Activated CD8-positive, alpha-beta memory T cell treated with anti-CD3 and anti-CD28 coated beads for 36 hours (primary cell): Measurements from ENCODE around the gene PHKA1. TPM values are rescaled to one million over a fixed set of nuclear protein-coding genes. Genes with fewer than 3 reads are reported as not detected.
"Not testable (repeated sequence)": the region's sequence is repeated elsewhere in the genome, so short reads cannot be mapped to it uniquely, and the experiment has no call there.

Experiments used
- CTCF ChIA-PET: fragments of 350-600 bp; sonication (Branson Sonifier 250); formaldehyde crosslinking; loops from one replicate; lab custom pipeline; 2021; ENCODE audit warnings: antibody characterized with exemption; lab: Charles Lee
- POLR2A ChIA-PET: fragments of 350-600 bp; sonication (Branson Sonifier 250); formaldehyde crosslinking; loops from one replicate; lab custom pipeline; 2021; ENCODE audit warnings: antibody characterized with exemption; lab: Charles Lee
- total RNA-seq, 2 experiments: library from RNA; stranded (reverse); gene quantifications; one replicate each; pipeline ENCODE4 v1.2.3, GENCODE V29; 2021

PHKA1 gene
- total RNA-seq, 2 experiments from 2014 or later = 6.1 to 6.6 TPM

GRCh38 chrX:72673951-72674350, 40.2 kb downstream of the PHKA1 start:
- POLR2A ChIA-PET, CTCF ChIA-PET: not testable (repeated sequence)

- CTCF ChIA-PET, POLR2A ChIA-PET: not testable (repeated sequence)
Observed at GRCh38 chrX:72669508-72669907, 44.6 kb downstream of the PHKA1 start.

GRCh38 chrX:72666451-72666850, 47.7 kb downstream of the PHKA1 start:
- ChIA-PET CTCF (no interaction called here), POLR2A (no interaction called here)

- CTCF ChIA-PET = no interaction called here
- POLR2A ChIA-PET = no interaction called here
Observed at GRCh38 chrX:72663737-72664136, 50.4 kb downstream of the PHKA1 start.

GRCh38 chrX:72662020-72662747, 51.9 kb downstream of the PHKA1 start:
- CTCF ChIA-PET = no interaction called here

GRCh38 chrX:72659723-72660122, 54.4 kb downstream of the PHKA1 start:
- ChIA-PET CTCF (no interaction called here), POLR2A (no interaction called here)

More at GRCh38 chrX:72662020-72662747, 51.9 kb downstream of the PHKA1 start:
- POLR2A ChIA-PET = no interaction called here

- ChIA-PET CTCF (no interaction called here), POLR2A (no interaction called here)
Observed at GRCh38 chrX:72652082-72652481, 62.0 kb downstream of the PHKA1 start.

GRCh38 chrX:72644946-72645345, 69.2 kb downstream of the PHKA1 start:
- CTCF ChIA-PET = no interaction called here
- POLR2A ChIA-PET = no interaction called here

- ChIA-PET POLR2A (no interaction called here), CTCF (no interaction called here)
Observed at GRCh38 chrX:72641611-72642010, 72.5 kb downstream of the PHKA1 start.

- ChIA-PET POLR2A (no interaction called here), CTCF (no interaction called here)
Observed at GRCh38 chrX:72635930-72636329, 78.2 kb downstream of the PHKA1 start.

- CTCF ChIA-PET = no interaction called here
Observed at GRCh38 chrX:72634331-72634730, 79.8 kb downstream of the PHKA1 start.

GRCh38 chrX:72630185-72630584, 83.9 kb downstream of the PHKA1 start:
- ChIA-PET POLR2A (no interaction called here), CTCF (no interaction called here)

More at GRCh38 chrX:72634331-72634730, 79.8 kb downstream of the PHKA1 start:
- POLR2A ChIA-PET = no interaction called here

- ChIA-PET POLR2A (no interaction called here), CTCF (no interaction called here)
Observed at GRCh38 chrX:72624194-72624593, 89.9 kb downstream of the PHKA1 start.

- POLR2A ChIA-PET = interaction anchor here (0.8 to 1.5 kb wide), 3 partner anchors 17 to 346 kb away, joined by 4 to 6 read pairs (median 4); partner anchors contain the start of gene RPS4X
Observed at GRCh38 chrX:72621625-72622485, 92.3 kb downstream of the PHKA1 start.

GRCh38 chrX:72621163-72621562, 92.9 kb downstream of the PHKA1 start:
- ChIA-PET POLR2A (interaction anchor here (0.8 to 1.5 kb wide), 4 partner anchors 16 to 345 kb away, joined by 3 to 6 read pairs (median 4); partner anchors contain the start of gene RPS4X), CTCF (interaction anchor here (0.7 kb wide), 1 partner anchor 345 kb away, joined by 3 read pairs; no protein-coding TSS in a partner anchor)

More at GRCh38 chrX:72621625-72622485, 92.3 kb downstream of the PHKA1 start:
- CTCF ChIA-PET = interaction anchor here (0.7 kb wide), 1 partner anchor 345 kb away, joined by 3 read pairs; no protein-coding TSS in a partner anchor

GRCh38 chrX:72620550-72621145, 93.5 kb downstream of the PHKA1 start:
- CTCF ChIA-PET = no interaction called here
- POLR2A ChIA-PET = interaction anchor here (0.7 to 1.5 kb wide), 5 partner anchors 15 to 344 kb away, joined by 3 to 6 read pairs (median 4); partner anchors contain the start of gene RPS4X

- ChIA-PET POLR2A (no interaction called here), CTCF (no interaction called here)
Observed at GRCh38 chrX:72609313-72609712, 104.8 kb downstream of the PHKA1 start.

GRCh38 chrX:72604705-72605104, 109.4 kb downstream of the PHKA1 start:
- ChIA-PET POLR2A (interaction anchor here (0.8 to 1.2 kb wide), 2 partner anchors 16 to 17 kb away, joined by 3 to 4 read pairs; no protein-coding TSS in a partner anchor), CTCF (no interaction called here)

- ChIA-PET POLR2A (interaction anchor here (0.8 kb wide), 1 partner anchor 16 kb away, joined by 3 read pairs; no protein-coding TSS in a partner anchor), CTCF (no interaction called here)
Observed at GRCh38 chrX:72604112-72604511, 110.0 kb downstream of the PHKA1 start.
